GM19463 (cell line): ENCODE results near the gene KDM6A.
"Not testable (repeated sequence)": the region's sequence is repeated elsewhere in the genome, so short reads cannot be mapped to it uniquely, and the experiment has no call there.

Experiments used
- ATAC-seq: cut with Tn5 transposase; IDR thresholded peaks from one replicate; pipeline ENCODE4 v1.9.1; 2021; ENCODE audit warnings: mild to moderate bottlenecking, moderate library complexity; ENCODE audit not compliant: unreplicated experiment

Gene KDM6A

DNA sequence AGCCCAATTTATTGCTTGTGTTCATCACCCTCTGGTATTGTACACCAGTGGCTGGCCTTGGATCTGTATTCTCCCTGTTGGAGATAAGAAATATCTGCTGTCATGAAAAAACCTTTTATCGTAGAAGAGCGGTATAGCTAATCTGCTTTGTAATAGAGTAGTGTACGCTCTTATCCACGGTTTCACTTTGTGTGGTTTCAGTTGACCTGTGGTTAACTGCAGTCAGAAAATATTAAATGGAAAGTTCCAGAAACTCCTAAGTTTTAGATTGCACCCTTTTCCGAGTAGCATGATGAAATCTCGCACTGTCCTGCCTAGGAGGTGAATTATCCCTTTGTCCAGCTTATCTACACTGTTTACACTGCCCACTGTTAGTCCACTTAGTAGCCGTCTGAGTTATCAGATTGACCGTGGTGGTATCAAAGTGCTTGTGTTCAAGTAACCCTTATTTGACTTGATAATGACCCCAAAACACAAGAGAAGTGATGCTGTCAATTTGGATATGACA lies 42.4 kb downstream of the KDM6A start:
- ATAC-seq: no peak

GRCh38 chrX:44918722-44919121 lies 45.7 kb downstream of the KDM6A start:
- ATAC-seq: no peak

DNA sequence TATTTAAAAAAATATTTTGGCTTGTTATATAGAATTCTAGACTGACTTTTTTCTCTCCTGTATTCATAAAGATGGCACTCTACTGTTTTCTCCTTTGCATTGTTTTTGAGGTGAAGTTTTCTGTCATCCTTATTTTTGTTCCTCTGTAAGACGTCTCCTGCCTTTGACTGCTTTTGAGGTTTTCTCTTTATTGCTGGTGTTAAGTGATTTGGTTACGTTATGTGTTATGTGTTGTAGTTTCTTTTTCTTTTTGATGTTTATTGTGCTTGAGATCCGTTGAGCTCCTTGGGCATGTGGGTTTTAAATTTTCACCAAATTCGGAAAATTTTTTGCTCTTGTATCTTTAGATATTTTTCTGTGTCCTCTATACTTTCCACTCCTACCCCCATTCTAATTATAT lies 50.0 kb downstream of the KDM6A start:
- ATAC-seq: no peak

GRCh38 chrX:44927398-44927797 lies 54.4 kb downstream of the KDM6A start:
- ATAC-seq: peak; percentile 56

DNA sequence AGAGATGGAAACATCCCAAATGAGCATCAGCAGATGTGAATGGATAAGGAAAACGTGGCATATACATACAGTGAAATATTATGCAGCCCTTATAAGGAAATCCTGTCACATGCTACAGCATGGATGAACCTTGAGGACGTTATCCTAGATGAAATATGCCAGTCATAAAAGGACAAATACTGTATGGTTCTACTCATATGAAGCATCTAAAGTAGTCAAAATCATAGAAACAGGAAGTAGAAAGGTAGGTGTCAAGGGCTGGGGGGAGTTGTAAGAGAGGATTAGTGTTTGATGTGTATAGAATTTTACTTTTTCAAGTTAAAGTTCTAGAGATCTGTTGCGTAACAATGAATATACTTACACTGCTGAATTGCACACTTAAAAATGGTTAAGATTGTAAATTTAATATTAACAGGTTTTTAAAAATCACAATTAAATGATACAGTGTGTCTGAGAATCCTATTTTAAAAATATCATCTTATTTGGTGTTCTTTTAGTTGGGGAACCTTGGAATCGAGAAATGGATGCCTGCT lies 58.5 kb downstream of the KDM6A start:
- no peak for ATAC-seq

DNA sequence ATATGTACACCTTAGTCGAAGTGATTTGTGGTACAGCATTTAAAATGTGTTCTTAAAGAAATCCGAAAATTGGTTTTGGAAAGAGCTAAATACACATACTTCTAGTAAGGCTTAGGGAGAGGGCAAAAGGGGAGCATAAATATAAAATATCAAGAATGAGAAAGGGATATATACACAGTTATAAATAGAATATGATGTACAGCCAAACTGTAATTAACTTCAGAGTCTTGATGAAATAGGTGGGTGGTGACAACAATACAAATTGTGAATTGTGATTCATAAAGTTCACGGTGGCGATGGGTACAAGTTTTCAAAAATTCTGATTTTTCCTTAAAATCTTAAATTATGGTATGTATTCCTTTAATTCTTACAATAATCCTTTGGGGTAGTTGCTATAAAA lies 62.2 kb downstream of the KDM6A start:
- ATAC-seq: no peak

DNA sequence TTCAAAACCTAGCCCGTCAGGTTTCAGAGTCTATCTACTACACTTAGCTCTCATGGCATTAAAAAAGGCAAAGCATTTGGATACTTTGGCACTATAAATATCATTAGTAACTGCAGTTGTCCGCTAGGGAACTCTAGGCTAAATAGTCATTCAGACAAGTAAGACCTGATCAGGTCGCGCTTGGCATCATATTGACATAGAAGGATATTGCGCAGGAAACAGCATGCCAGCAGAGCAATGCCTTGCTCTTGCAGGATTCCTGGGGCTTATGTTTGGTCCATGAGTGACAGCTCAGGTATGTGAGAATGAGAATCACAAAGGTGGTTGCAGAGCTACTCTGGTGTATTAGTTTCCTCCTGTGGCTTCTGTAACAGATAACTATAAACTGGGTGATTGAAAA lies 62.7 kb downstream of the KDM6A start:
- no peak for ATAC-seq

DNA sequence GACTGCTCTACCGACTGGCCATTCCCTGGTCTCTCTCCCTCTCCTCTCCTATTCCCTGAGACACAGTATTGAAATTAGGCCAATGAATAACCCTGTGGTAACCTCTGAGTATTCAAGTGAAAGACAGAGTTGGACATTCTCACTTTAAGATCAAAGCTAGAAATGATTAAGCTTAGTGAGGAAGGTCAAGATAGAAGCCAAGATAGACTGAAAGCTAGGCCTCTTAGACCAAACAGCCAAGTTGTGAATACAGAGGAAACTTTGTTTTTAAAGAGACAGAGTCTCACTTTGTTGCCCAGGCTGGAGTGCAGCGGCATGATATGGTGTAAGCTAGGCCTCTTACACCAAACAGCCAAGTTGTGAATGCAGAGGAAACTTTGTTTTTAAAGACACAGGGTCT lies 64.6 kb downstream of the KDM6A start:
- peak; percentile 81 for ATAC-seq

DNA sequence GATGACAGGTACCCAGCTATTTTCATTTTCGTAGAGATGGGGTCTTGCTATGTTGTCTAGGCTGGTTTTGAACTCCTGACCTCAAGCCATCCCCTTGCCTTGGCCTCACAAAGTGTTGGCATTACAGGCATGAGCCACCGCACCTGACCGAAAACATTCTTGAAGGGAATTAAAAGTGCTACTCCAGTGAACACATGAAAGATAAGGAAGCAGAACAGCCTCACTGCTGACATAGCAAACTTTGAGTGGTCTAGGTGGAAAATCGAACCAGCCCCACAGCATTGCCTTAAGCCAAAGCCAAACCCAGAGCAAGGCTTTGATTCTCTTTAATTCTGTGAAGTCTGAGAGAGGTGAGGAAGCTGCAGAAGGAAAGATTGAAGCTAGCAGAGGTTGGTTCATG lies 65.1 kb downstream of the KDM6A start:
- ATAC-seq: no peak

GRCh38 chrX:44940541-44940940 lies 67.6 kb downstream of the KDM6A start:
- not testable (repeated sequence) for ATAC-seq

DNA sequence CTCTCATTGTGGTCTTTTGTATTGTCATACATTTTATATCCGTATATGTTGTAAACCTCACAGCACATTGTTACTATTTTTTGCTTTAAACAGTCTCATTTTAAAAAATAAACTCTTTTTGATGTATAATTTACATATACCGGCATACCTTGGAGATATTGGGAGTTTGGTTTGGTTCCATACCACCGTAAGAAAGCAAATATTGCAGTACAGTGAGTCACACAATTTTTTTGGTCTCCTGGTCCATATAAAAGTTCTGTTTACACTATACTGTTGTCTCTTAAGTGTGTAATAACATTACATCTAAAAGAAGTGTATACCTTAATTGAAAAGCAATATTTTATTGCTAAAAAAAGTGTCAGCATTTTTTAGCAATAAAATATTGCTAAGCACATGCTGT lies 70.0 kb downstream of the KDM6A start:
- no peak for ATAC-seq

DNA sequence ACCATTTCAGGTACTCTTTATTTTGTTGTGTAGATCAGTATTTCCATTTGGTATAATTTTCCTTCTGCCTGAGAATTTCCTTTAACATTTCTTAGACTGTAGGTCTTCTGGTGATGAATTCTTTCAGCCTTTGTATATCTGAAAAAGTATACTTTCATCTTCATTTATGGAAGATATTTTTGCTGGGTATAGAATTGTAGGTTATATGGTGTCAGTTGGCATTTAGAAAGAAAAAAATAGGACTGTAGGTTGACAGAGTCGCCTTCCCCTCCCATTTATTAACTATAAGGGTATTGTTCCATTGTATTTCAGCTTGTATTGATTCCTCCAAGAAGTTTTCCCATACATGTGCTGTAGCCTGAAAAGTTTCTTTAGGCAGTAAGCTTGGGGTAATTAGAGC lies 71.9 kb downstream of the KDM6A start:
- no peak for ATAC-seq

GRCh38 chrX:44945736-44946135 lies 72.7 kb downstream of the KDM6A start:
- peak; percentile 73 for ATAC-seq

- no peak for ATAC-seq
These were observed 73.8 kb downstream of the KDM6A start for GRCh38 chrX:44946771-44947170.

DNA sequence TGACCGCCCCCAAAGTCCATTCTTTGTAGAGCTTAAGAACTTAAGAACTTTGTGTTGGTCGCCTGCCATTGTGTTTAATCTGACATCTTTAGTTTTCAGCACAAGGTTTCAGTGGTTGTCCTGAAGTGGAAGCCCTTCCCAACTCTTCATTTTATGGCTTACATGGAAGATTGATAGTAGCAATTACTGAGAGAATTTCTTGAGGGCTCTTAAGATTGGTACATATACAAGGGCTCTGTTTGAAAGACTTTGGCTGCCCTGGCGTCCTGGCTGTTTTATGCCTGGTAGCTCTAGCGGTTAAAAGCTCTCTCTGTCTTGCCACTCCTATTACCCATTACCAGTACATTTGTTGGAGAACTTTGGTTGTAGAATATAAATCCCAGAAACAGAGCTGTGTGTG lies 75.0 kb downstream of the KDM6A start:
- ATAC-seq: no peak

- ATAC-seq: no peak
These were observed 75.4 kb downstream of the KDM6A start for GRCh38 chrX:44948406-44948805.

DNA sequence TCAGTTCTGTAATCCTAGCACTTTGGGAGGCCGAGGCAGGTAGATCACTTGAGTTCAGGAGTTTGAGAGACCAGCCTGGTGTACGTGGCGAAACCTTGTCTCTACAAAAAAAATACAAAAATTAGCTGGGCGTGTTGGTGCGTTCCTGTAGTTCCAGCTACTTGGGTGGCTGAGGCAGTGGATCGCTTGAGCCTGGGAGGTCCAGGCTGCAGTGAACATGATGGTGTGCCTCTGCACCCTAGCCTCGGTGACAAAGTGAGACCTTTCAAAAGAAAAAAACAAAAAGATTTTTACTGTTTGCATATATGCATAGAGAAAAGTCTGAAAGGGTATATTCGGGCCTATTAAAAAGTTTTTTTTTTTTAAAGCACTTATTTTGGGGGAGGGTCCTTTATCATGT lies 76.1 kb downstream of the KDM6A start:
- ATAC-seq: no peak

DNA sequence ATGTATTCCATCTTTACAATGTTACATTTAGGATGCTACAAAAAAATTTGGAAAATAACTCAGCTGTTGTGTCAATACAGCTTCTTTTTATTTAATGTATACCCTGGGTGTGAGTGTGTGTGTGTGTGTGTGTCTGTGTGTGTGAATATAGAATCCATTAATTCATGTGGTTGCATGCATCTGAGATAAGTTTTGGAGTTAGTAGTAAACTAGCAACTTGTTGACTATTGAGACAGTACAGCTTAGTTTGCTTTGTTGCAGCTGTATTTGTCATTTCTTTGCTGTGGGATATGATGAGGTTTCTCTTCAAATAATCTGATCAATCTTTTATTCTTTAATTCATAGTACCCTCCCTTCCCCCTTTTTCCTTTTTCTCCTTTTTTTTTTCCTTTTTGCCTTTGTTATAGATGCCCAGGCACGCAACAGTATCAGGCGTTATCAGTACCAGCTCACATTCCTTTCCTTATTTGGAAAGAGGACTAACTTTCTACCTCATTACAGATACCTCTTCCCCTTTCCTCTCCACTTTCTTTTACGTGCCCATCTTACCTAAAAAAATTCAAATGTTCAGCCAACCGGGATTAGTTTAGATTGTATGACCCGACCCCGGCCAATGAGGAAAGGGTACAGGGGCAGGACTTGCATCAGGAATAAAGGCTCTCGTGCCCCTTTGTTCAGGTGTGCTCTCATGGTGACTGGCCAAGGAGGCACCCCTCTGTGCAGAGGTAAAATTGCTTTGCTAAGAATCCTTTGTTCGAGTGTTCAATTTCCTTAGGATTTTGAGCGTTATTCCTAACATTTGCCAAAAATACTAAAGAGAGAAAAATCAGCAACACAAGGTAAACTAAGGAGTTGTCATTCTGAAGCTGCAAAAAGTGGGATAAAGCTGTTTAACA lies 77.7 kb downstream of the KDM6A start:
- not testable (repeated sequence) for ATAC-seq

- ATAC-seq: no peak
These were observed 78.6 kb downstream of the KDM6A start for GRCh38 chrX:44951572-44952067.

DNA sequence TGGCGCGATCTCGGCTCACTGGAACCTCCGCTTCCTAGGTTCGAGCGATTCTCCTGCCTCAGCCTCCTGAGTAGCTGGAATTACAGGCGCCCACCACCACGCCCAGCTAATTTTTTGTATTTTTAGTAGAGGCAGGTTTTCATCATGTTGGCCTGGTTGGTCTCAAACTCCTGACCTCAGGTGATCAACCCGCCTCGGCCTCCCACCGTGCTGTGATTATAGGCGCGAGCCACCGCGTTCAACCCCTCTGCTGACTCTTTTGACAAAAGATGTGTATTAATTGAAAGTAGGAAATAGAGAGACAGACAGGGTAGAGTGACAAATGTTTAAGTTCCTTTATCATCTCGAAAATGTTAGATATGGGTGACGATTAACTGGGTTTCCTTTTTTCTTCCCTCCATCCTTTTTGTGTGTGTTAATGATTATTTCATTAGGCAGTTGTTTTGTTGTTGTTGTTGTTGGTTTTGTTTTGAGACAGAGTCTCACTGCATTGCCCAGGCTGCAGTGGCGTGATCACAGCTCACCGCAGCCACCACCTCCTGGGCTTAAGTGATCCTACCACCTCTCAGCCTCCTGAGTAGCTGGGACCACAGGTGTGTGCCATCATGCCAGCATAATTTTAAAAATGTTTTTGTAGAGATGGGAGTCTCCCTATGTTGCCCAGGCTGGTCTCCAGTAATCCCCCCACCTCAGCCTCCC lies 79.5 kb downstream of the KDM6A start:
- ATAC-seq: no peak

GRCh38 chrX:44953734-44954502 lies 80.9 kb downstream of the KDM6A start:
- ATAC-seq: no peak
